GM23338 (cell line): Measurements from ENCODE around the gene COX4I2. TPM values are rescaled to one million over a fixed set of nuclear protein-coding genes. Genes with fewer than 3 reads are reported as not detected.

Source experiments
- ATAC-seq: fragments of 200-7000 bp; cut with Tn5 transposase; 3 replicates; pipeline ENCODE4 v1.9.1; 2020
- DNase-seq: peaks from one replicate; pipeline ENCODE4 v3.0.0-alpha.2; 2015; ENCODE audit warnings: low spot score
- H2AFZ ChIP-seq: fragments of 200-600 bp; sonication (generic); 2 replicates; pipeline ENCODE4 v1.8.0; 2016; ENCODE audit warnings: antibody characterized with exemption, mild to moderate bottlenecking, moderate library complexity
- H3F3A ChIP-seq: fragments of 200-600 bp; sonication (generic); replicated peaks from 2 replicates; pipeline ENCODE4 v1.8.0; 2017; ENCODE audit warnings: antibody characterized with exemption, mixed run types, low read depth
- H3K27ac ChIP-seq: fragments of 200-600 bp; sonication (generic); 2 replicates; pipeline ENCODE4 v1.6.1; 2016; ENCODE audit warnings: low read depth
- H3K27me3 ChIP-seq: fragments of 200-600 bp; sonication (generic); 2 replicates; pipeline ENCODE4 v1.8.0; 2016; ENCODE audit warnings: mild to moderate bottlenecking, mixed run types, moderate library complexity; ENCODE audit not compliant: insufficient read depth
- H3K36me3 ChIP-seq: fragments of 200-600 bp; sonication (generic); 2 replicates; pipeline ENCODE4 v1.8.0; 2016; ENCODE audit warnings: mild to moderate bottlenecking; ENCODE audit not compliant: insufficient read depth
- H3K4me1 ChIP-seq: fragments of 200-600 bp; sonication (generic); 2 replicates; pipeline ENCODE4 v1.8.0; 2016; ENCODE audit warnings: mild to moderate bottlenecking, moderate library complexity; ENCODE audit not compliant: insufficient read depth
- H3K4me2 ChIP-seq: fragments of 200-600 bp; sonication (generic); 2 replicates; pipeline ENCODE4 v1.7.1; 2017; ENCODE audit warnings: mixed run types
- H3K4me3 ChIP-seq: fragments of 200-600 bp; sonication (generic); 2 replicates; pipeline ENCODE4 v1.6.1; 2016; ENCODE audit warnings: mixed run types
- H3K79me2 ChIP-seq: fragments of 200-600 bp; sonication (generic); replicated peaks from 2 replicates; pipeline ENCODE4 v1.8.0; 2017; ENCODE audit warnings: mild to moderate bottlenecking; ENCODE audit not compliant: insufficient read depth
- H3K9me2 ChIP-seq: fragments of 200-600 bp; sonication (generic); 2 replicates; pipeline ENCODE4 v1.8.0; 2017; ENCODE audit not compliant: insufficient read depth
- H4K20me1 ChIP-seq: fragments of 200-600 bp; sonication (generic); replicated peaks from 2 replicates; pipeline ENCODE4 v1.8.0; 2017; ENCODE audit warnings: mild to moderate bottlenecking; ENCODE audit not compliant: insufficient read depth
- H3K27ac Mint-ChIP-seq: 2 replicates; pipeline ENCODE4 v1.8.0; 2020; ENCODE audit warnings: inconsistent platforms, mild to moderate bottlenecking, moderate library complexity, mixed read lengths
- H3K27me3 Mint-ChIP-seq: 3 replicates; pipeline ENCODE4 v1.8.0; 2022; ENCODE audit warnings: low read depth, mild to moderate bottlenecking, moderate library complexity, mixed read lengths, inconsistent platforms; ENCODE audit not compliant: insufficient read depth, poor library complexity
- H3K36me3 Mint-ChIP-seq: 3 replicates; pipeline ENCODE4 v1.8.0; 2021; ENCODE audit warnings: low read depth, mild to moderate bottlenecking, inconsistent platforms, moderate library complexity, mixed read lengths
- H3K4me1 Mint-ChIP-seq: 3 replicates; pipeline ENCODE4 v1.8.0; 2020; ENCODE audit warnings: mild to moderate bottlenecking, inconsistent platforms, mixed read lengths
- H3K4me3 Mint-ChIP-seq: 3 replicates; pipeline ENCODE4 v1.8.0; 2021; ENCODE audit warnings: moderate library complexity, mild to moderate bottlenecking, inconsistent platforms, mixed read lengths
- H3K9me3 Mint-ChIP-seq: 3 replicates; pipeline ENCODE4 v1.8.0; 2020; ENCODE audit warnings: moderate library complexity, mild to moderate bottlenecking, inconsistent platforms, mixed read lengths
- ETS1 ChIP-seq: IDR thresholded peaks from 2 replicates; pipeline ENCODE4 v1.6.1; 2016; ENCODE audit warnings: antibody characterized with exemption
- JUNB ChIP-seq: IDR thresholded peaks from one replicate; pipeline ENCODE4 v1.6.1; 2016; ENCODE audit warnings: antibody characterized with exemption; ENCODE audit not compliant: unreplicated experiment
- NANOG ChIP-seq: IDR thresholded peaks from 2 replicates; pipeline ENCODE4 v1.6.1; 2016; ENCODE audit warnings: antibody characterized with exemption, borderline replicate concordance
- POLR2AphosphoS5 ChIP-seq: IDR thresholded peaks from 2 replicates; pipeline ENCODE4 v1.6.1; 2016; ENCODE audit warnings: antibody characterized with exemption, low read depth
- STAT1 ChIP-seq: IDR thresholded peaks from one replicate; pipeline ENCODE4 v1.6.1; 2016; ENCODE audit warnings: antibody characterized with exemption; ENCODE audit not compliant: unreplicated experiment
- polyA plus RNA-seq: library from polyadenylated mRNA; unstranded; fragments of >200 nt; fragmentation: Nextera tagmentation; extraction: Ambion mirVana; gene quantifications from 2 replicates; pipeline ENCODE4 v1.2.1, GENCODE V29; 2016
- total RNA-seq: library from RNA; depleted of rRNA; stranded (reverse); fragments of >200 nt; shearing (Covaris generic); gene quantifications from 2 replicates; pipeline ENCODE4 v1.2.3, GENCODE V29; 2014
- TF ChIP-seq, protein P1 (sequence below), 2 experiments: fragments of 200-600 bp in 1 of 2; sonication (generic) in 1 of 2; conservative IDR thresholded peaks; 2 replicates each; pipeline versions ENCODE4 v1.5.1 to v1.6.1; 2016 to 2017; ENCODE audit warnings: antibody characterized with exemption in 2 of 2, low read depth in 2 of 2, mild to moderate bottlenecking in 2 of 2, moderate library complexity in 1 of 2

Gene COX4I2
- total and polyA plus RNA-seq, 2 experiments from 2014 or later, result 0.63 TPM; not detected in 1

GRCh38 chr20:31605902-31606803 lies 31.6 kb upstream of the COX4I2 start:
- peak overlapping the region; percentile 61 for H3K4me3 ChIP-seq
- Mint-ChIP-seq H3K9me3 (peaks cover 2% of the 10 kb centered on the region; the same call in 1 of the 3 replicates), H3K4me3 (peak overlapping the region; percentile 89), H3K36me3 (peaks cover 13% of the 10 kb centered on the region), H3K4me1 (peaks cover 40% of the 10 kb centered on the region), H3K27ac (peak overlapping the region; percentile 89), H3K27me3 (peaks cover 62% of the 10 kb centered on the region)
- no peaks in the 10 kb centered on the region for H3K36me3 ChIP-seq
- no peak overlapping the region for H2AFZ ChIP-seq
- peak; percentile 18; the same call in 1 of the 2 replicates for TF ChIP-seq ETS1
- TF ChIP-seq NANOG, result peak; percentile 97
- TF ChIP-seq, protein P1, sequence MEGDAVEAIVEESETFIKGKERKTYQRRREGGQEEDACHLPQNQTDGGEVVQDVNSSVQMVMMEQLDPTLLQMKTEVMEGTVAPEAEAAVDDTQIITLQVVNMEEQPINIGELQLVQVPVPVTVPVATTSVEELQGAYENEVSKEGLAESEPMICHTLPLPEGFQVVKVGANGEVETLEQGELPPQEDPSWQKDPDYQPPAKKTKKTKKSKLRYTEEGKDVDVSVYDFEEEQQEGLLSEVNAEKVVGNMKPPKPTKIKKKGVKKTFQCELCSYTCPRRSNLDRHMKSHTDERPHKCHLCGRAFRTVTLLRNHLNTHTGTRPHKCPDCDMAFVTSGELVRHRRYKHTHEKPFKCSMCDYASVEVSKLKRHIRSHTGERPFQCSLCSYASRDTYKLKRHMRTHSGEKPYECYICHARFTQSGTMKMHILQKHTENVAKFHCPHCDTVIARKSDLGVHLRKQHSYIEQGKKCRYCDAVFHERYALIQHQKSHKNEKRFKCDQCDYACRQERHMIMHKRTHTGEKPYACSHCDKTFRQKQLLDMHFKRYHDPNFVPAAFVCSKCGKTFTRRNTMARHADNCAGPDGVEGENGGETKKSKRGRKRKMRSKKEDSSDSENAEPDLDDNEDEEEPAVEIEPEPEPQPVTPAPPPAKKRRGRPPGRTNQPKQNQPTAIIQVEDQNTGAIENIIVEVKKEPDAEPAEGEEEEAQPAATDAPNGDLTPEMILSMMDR (conservative IDR thresholded peaks at IDR 0.05; ENCODE audit: low read depth in 2 of 2), result no peak
- H3K4me2 ChIP-seq, result peak overlapping the region; percentile 76
- peaks cover 41% of the 10 kb centered on the region for H3F3A ChIP-seq
- H3K27me3 ChIP-seq, result no peaks in the 10 kb centered on the region
- peak overlapping the region; percentile 92 for H3K27ac ChIP-seq
- DNase-seq (peak; percentile 88), ATAC-seq (peak; percentile 0; the same call in 1 of the 3 replicates)
- H3K9me2 ChIP-seq, result no peaks in the 10 kb centered on the region
- peaks cover 19% of the 10 kb centered on the region for H3K79me2 ChIP-seq
- H3K4me1 ChIP-seq, result peaks cover 52% of the 10 kb centered on the region
- no peaks in the 10 kb centered on the region for H4K20me1 ChIP-seq

- H3K4me1 Mint-ChIP-seq, result peaks cover 48% of the 10 kb centered on the region
- TF ChIP-seq STAT1 (no peak), ETS1 (peak; percentile 4; the same call in 1 of the 2 replicates), JUNB (peak; percentile 2), POLR2AphosphoS5 (peak; percentile 75; the same call in 1 of the 2 replicates)
- H3K4me2 ChIP-seq, result peak overlapping the region; percentile 76
- H3K27me3 Mint-ChIP-seq, result peaks cover 68% of the 10 kb centered on the region
- H3K27ac ChIP-seq, result peak overlapping the region; percentile 92
- no peaks in the 10 kb centered on the region for H3K36me3 ChIP-seq
- H3K27ac Mint-ChIP-seq, result peak overlapping the region; percentile 89
- DNase-seq (peak; percentile 67), ATAC-seq (peak; percentile 0; the same call in 2 of the 3 replicates)
- peaks cover 41% of the 10 kb centered on the region for H3F3A ChIP-seq
- no peaks in the 10 kb centered on the region for H3K9me2 ChIP-seq
- H3K4me3 Mint-ChIP-seq, result peak overlapping the region; percentile 89
- no peaks in the 10 kb centered on the region for H4K20me1 ChIP-seq
- H3K79me2 ChIP-seq, result peaks cover 19% of the 10 kb centered on the region
- H3K27me3 ChIP-seq, result no peaks in the 10 kb centered on the region
- H3K36me3 Mint-ChIP-seq, result peaks cover 13% of the 10 kb centered on the region
- H2AFZ ChIP-seq, result no peak overlapping the region
- peaks cover 2% of the 10 kb centered on the region; the same call in 1 of the 3 replicates for H3K9me3 Mint-ChIP-seq
- peaks cover 52% of the 10 kb centered on the region for H3K4me1 ChIP-seq
- H3K4me3 ChIP-seq, result peak overlapping the region; percentile 61
These were observed 30.7 kb upstream of the COX4I2 start for GRCh38 chr20:31606804-31607639.
